ENCODE measurements around the gene ANTKMT.

ANTKMT gene

DNA sequence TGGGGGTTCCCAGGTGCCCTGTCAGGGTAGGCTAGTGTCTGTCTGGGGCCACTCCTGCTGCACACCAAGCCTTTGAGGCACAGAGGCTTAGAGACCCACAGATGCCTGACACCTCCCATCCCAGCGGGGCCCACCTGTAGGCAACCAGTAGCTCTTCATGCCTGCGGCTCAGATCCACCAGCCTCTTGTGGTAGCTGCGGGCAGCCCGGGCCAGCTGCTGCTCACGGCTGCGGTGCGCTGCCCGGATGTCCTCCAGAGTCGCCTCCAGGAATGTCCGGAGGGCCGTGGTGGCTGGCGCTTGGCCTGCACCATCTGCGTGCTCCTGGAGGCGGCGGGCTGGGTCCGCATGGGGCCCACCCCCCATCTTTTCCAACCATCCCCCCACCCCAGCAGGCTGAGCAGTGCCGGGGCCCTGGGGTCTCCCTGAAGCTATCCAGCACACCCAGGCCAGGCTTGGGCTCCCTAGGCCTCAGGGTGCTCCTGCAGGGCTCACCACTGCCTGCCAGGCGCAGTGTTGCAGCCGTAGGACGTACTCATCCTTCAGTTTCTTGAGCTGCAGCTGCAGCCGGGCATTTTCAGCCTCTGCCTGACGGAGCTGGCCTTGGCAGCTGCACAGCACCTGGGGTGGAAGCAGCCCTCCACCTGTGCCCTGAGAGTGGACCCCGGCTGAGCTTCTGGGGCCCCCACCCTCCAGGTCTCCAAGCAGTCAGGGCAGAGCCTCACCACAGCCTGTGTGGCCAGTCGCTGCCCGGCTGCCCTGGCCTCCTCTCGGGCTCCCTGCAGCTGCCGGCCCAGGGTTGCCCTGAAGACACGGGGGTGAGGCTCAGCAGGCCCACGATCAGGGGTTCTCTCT, 3.5 kb downstream of the ANTKMT start:
- TF ChIP-seq, protein P1, sequence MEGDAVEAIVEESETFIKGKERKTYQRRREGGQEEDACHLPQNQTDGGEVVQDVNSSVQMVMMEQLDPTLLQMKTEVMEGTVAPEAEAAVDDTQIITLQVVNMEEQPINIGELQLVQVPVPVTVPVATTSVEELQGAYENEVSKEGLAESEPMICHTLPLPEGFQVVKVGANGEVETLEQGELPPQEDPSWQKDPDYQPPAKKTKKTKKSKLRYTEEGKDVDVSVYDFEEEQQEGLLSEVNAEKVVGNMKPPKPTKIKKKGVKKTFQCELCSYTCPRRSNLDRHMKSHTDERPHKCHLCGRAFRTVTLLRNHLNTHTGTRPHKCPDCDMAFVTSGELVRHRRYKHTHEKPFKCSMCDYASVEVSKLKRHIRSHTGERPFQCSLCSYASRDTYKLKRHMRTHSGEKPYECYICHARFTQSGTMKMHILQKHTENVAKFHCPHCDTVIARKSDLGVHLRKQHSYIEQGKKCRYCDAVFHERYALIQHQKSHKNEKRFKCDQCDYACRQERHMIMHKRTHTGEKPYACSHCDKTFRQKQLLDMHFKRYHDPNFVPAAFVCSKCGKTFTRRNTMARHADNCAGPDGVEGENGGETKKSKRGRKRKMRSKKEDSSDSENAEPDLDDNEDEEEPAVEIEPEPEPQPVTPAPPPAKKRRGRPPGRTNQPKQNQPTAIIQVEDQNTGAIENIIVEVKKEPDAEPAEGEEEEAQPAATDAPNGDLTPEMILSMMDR (IDR thresholded peaks at IDR 0.05; ENCODE audit: low read depth, low read length): no peak
- DNase-seq: no peak
- no peak overlapping the region for H3K4me3 ChIP-seq (ENCODE audit: low read depth, low read length)
- peaks cover 22% of the 10 kb centered on the region for H3K36me3 ChIP-seq
- H3K27me3 ChIP-seq: no peaks in the 10 kb centered on the region
- H3K4me1 ChIP-seq: peaks cover 12% of the 10 kb centered on the region
- no peaks in the 10 kb centered on the region for H3K9me3 ChIP-seq

- TF ChIP-seq, protein P1 (IDR thresholded peaks at IDR 0.05; ENCODE audit: low read depth, low read length): no peak
- DNase-seq: no peak
- H3K9me3 ChIP-seq: no peaks in the 10 kb centered on the region
- peaks cover 12% of the 10 kb centered on the region for H3K4me1 ChIP-seq
- no peak overlapping the region for H3K4me3 ChIP-seq (ENCODE audit: low read depth, low read length)
- peaks cover 28% of the 10 kb centered on the region for H3K36me3 ChIP-seq
- H3K27me3 ChIP-seq: no peaks in the 10 kb centered on the region
Measured at GRCh38 chr16:725041-725376, 4.1 kb downstream of the ANTKMT start.

- no peak for DNase-seq
- Histone ChIP-seq H3K4me3 (ENCODE audit: low read depth, low read length) (no peak overlapping the region), H3K27me3 (no peaks in the 10 kb centered on the region), H3K9me3 (no peaks in the 10 kb centered on the region), H3K4me1 (peaks cover 12% of the 10 kb centered on the region), H3K36me3 (peaks cover 34% of the 10 kb centered on the region)
- TF ChIP-seq, protein P1 (IDR thresholded peaks at IDR 0.05; ENCODE audit: low read depth, low read length): no peak
Measured at GRCh38 chr16:725463-726187, 4.7 kb downstream of the ANTKMT start.

- H3K4me3 ChIP-seq (ENCODE audit: low read depth, low read length): no peak overlapping the region
- TF ChIP-seq, protein P1 (IDR thresholded peaks at IDR 0.05; ENCODE audit: low read depth, low read length): no peak
- peaks cover 12% of the 10 kb centered on the region for H3K4me1 ChIP-seq
- DNase-seq: no peak
- H3K9me3 ChIP-seq: no peaks in the 10 kb centered on the region
- peaks cover 39% of the 10 kb centered on the region for H3K36me3 ChIP-seq
- no peaks in the 10 kb centered on the region for H3K27me3 ChIP-seq
Measured at GRCh38 chr16:726188-726437, 5.2 kb downstream of the ANTKMT start.

- DNase-seq: peak; percentile 88
Measured at GRCh38 chr16:726438-727290, 5.7 kb downstream of the ANTKMT start, which contains the start of the genes CCDC78 and HAGHL. Gene CCDC78 (minus strand): TSS chr16:726443. CDS start chr16:726367, 76 bp downstream. Gene HAGHL (plus strand): TSS chr16:727106. CDS start chr16:727510, 404 bp downstream.

More at GRCh38 chr16:726438-727290, 5.7 kb downstream of the ANTKMT start, which contains the start of the genes CCDC78 and HAGHL:
- H3K27me3 ChIP-seq: no peaks in the 10 kb centered on the region
- TF ChIP-seq, protein P1 (IDR thresholded peaks at IDR 0.05; ENCODE audit: low read depth, low read length): no peak
- H3K4me3 ChIP-seq (ENCODE audit: low read depth, low read length): peak within 1 kb of the TSS; percentile 83
- peaks cover 41% of the 10 kb centered on the region for H3K36me3 ChIP-seq
- H3K4me1 ChIP-seq: peaks cover 11% of the 10 kb centered on the region
- H3K9me3 ChIP-seq: no peaks in the 10 kb centered on the region

All from BE2C (cell line).